ENCODE measurements around the gene EPHB1. TPM values are rescaled to one million over a fixed set of nuclear protein-coding genes. Genes with fewer than 3 reads are reported as not detected.

EPHB1 gene
- total RNA-seq, 1 experiment from 2014 or later: 0.73 TPM

GRCh38 chr3:135133905-135134683 is 339.0 kb downstream of the EPHB1 start:
- no TSS peak for BruUV-seq (replicated peaks)

GRCh38 chr3:135134684-135135075 is 339.6 kb downstream of the EPHB1 start:
- CTCF ChIA-PET: no interaction called here
- peaks cover 6% of the 10 kb centered on the region for H3K9me3 Mint-ChIP-seq (ENCODE audit: low read depth, unreplicated experiment)
- TF ChIP-seq CTCF (IDR thresholded peaks at IDR 0.05; ENCODE audit: unreplicated experiment): no peak
- peaks cover 27% of the 10 kb centered on the region for H3K27me3 Mint-ChIP-seq (ENCODE audit: unreplicated experiment)
- no peaks in the 10 kb centered on the region for H3K4me1 Mint-ChIP-seq (ENCODE audit: low read depth, unreplicated experiment)
- no TSS peak for BruUV-seq (replicated peaks)
- DNase-seq: no peak
- H3K36me3 Mint-ChIP-seq (ENCODE audit: insufficient read depth, unreplicated experiment): no peaks in the 10 kb centered on the region
- no peak overlapping the region for H3K27ac Mint-ChIP-seq (ENCODE audit: unreplicated experiment)
- H3K4me3 Mint-ChIP-seq (ENCODE audit: low read depth, unreplicated experiment): no peak overlapping the region
- intact Hi-C loops (cut with micrococcal nuclease; ENCODE audit: unreplicated experiment): no loop called here

More at GRCh38 chr3:135133905-135134683, 339.0 kb downstream of the EPHB1 start:
- CTCF ChIA-PET: interaction anchor here (1.3 kb wide), 1 partner anchor 21 kb away, joined by 3 read pairs; no protein-coding TSS in a partner anchor
- no peak overlapping the region for H3K4me3 Mint-ChIP-seq (ENCODE audit: low read depth, unreplicated experiment)
- H3K27ac Mint-ChIP-seq (ENCODE audit: unreplicated experiment): no peak overlapping the region
- no peak for DNase-seq
- peaks cover 6% of the 10 kb centered on the region for H3K9me3 Mint-ChIP-seq (ENCODE audit: low read depth, unreplicated experiment)
- TF ChIP-seq CTCF (IDR thresholded peaks at IDR 0.05; ENCODE audit: unreplicated experiment): no peak
- H3K4me1 Mint-ChIP-seq (ENCODE audit: low read depth, unreplicated experiment): no peaks in the 10 kb centered on the region
- H3K27me3 Mint-ChIP-seq (ENCODE audit: unreplicated experiment): peaks cover 33% of the 10 kb centered on the region
- intact Hi-C loops (cut with micrococcal nuclease; ENCODE audit: unreplicated experiment): no loop called here
- H3K36me3 Mint-ChIP-seq (ENCODE audit: insufficient read depth, unreplicated experiment): no peaks in the 10 kb centered on the region

GRCh38 chr3:135135445-135135844 is 340.4 kb downstream of the EPHB1 start:
- Mint-ChIP-seq H3K9me3 (ENCODE audit: low read depth, unreplicated experiment) (no peaks in the 10 kb centered on the region), H3K4me1 (ENCODE audit: low read depth, unreplicated experiment) (no peaks in the 10 kb centered on the region), H3K36me3 (ENCODE audit: insufficient read depth, unreplicated experiment) (no peaks in the 10 kb centered on the region), H3K27me3 (ENCODE audit: unreplicated experiment) (peaks cover 19% of the 10 kb centered on the region), H3K4me3 (ENCODE audit: low read depth, unreplicated experiment) (no peak overlapping the region), H3K27ac (ENCODE audit: unreplicated experiment) (no peak overlapping the region)
- intact Hi-C loops (cut with micrococcal nuclease; ENCODE audit: unreplicated experiment): no loop called here
- CTCF ChIA-PET: no interaction called here
- no peak for TF ChIP-seq CTCF (IDR thresholded peaks at IDR 0.05; ENCODE audit: unreplicated experiment)
- no peak for DNase-seq
- no TSS peak for BruUV-seq (replicated peaks)

- Mint-ChIP-seq H3K27ac (ENCODE audit: unreplicated experiment) (no peak overlapping the region), H3K36me3 (ENCODE audit: insufficient read depth, unreplicated experiment) (no peaks in the 10 kb centered on the region), H3K4me3 (ENCODE audit: low read depth, unreplicated experiment) (no peak overlapping the region), H3K27me3 (ENCODE audit: unreplicated experiment) (peaks cover 13% of the 10 kb centered on the region), H3K9me3 (ENCODE audit: low read depth, unreplicated experiment) (no peaks in the 10 kb centered on the region), H3K4me1 (ENCODE audit: low read depth, unreplicated experiment) (no peaks in the 10 kb centered on the region)
- intact Hi-C loops (cut with micrococcal nuclease; ENCODE audit: unreplicated experiment): no loop called here
- no peak for TF ChIP-seq CTCF (IDR thresholded peaks at IDR 0.05; ENCODE audit: unreplicated experiment)
- BruUV-seq (replicated peaks): no TSS peak
- CTCF ChIA-PET: no interaction called here
- DNase-seq: no peak
Observed at GRCh38 chr3:135136361-135137100, 341.5 kb downstream of the EPHB1 start.

Measured in Calu3 (cell line).